Fibroblast of pulmonary artery (primary cell): ENCODE data around the gene MAGEA12.
"Not testable (repeated sequence)": the region's sequence is repeated elsewhere in the genome, so short reads cannot be mapped to it uniquely, and the experiment has no call there.

Experiments used
- DNase-seq: peaks from one replicate; pipeline ENCODE4 v3.0.0-alpha.2; 2010; ENCODE audit warnings: low read depth
- H3K4me3 ChIP-seq: replicated peaks from 2 replicates; pipeline ENCODE4 v1.5.1; 2011; ENCODE audit warnings: low read depth, mild to moderate bottlenecking, control low read depth, low read length, moderate library complexity
- CTCF ChIP-seq: IDR thresholded peaks from 2 replicates; pipeline ENCODE4 v1.5.1; 2011; ENCODE audit warnings: mild to moderate bottlenecking, control low read depth, low read length, inconsistent platforms; ENCODE audit errors: missing control alignments

MAGEA12 gene

GRCh38 chrX:152735860-152736511, 2.4 kb downstream of the MAGEA12 start:
- DNase-seq = no peak
- TF ChIP-seq CTCF = no peak

GRCh38 chrX:152736528-152736927, 3.0 kb downstream of the MAGEA12 start:
- not testable (repeated sequence) for H3K4me3 ChIP-seq, DNase-seq

More at GRCh38 chrX:152735860-152736511, 2.4 kb downstream of the MAGEA12 start:
- no peak overlapping the region for H3K4me3 ChIP-seq

GRCh38 chrX:152738560-152738959, 5.0 kb downstream of the MAGEA12 start:
- no peak overlapping the region for H3K4me3 ChIP-seq
- DNase-seq = no peak
- no peak for TF ChIP-seq CTCF

- DNase-seq, H3K4me3 ChIP-seq: not testable (repeated sequence)
Observed at GRCh38 chrX:152753686-152754650, 20.4 kb downstream of the MAGEA12 start, which contains the start of gene MAGEA2. Gene MAGEA2 (minus strand): TSS chrX:152753842. CDS start chrX:152751363, 2,479 bp downstream.

- DNase-seq, H3K4me3 ChIP-seq: not testable (repeated sequence)
Observed at GRCh38 chrX:152754871-152755270, 21.3 kb downstream of the MAGEA12 start.

- H3K4me3 ChIP-seq, DNase-seq: not testable (repeated sequence)
Observed at GRCh38 chrX:152758918-152759317, 25.4 kb downstream of the MAGEA12 start, which contains the start of gene CSAG3. Gene CSAG3 (plus strand): TSS chrX:152759218.

- H3K4me3 ChIP-seq, DNase-seq: not testable (repeated sequence)
Observed at GRCh38 chrX:152759544-152759943, 26.0 kb downstream of the MAGEA12 start.

GRCh38 chrX:152761582-152761981, 28.0 kb downstream of the MAGEA12 start:
- DNase-seq, H3K4me3 ChIP-seq: not testable (repeated sequence)

- not testable (repeated sequence) for DNase-seq, H3K4me3 ChIP-seq
Observed at GRCh38 chrX:152766562-152766961, 33.0 kb downstream of the MAGEA12 start.

GRCh38 chrX:152769549-152770289, 36.2 kb downstream of the MAGEA12 start, which contains the start of gene MAGEA6:
Gene MAGEA6 (minus strand): TSS chrX:152769689. CDS start chrX:152767650, 2,039 bp downstream.
- DNase-seq, H3K4me3 ChIP-seq: not testable (repeated sequence)

- H3K4me3 ChIP-seq, DNase-seq: not testable (repeated sequence)
Observed at GRCh38 chrX:152787062-152787461, 53.5 kb downstream of the MAGEA12 start.
